ENCODE measurements around the gene FGD4. TPM values are rescaled to one million over a fixed set of nuclear protein-coding genes. Genes with fewer than 3 reads are reported as not detected.

The FGD4 gene
- total RNA-seq, 1 donor from 2014 or later, result 65.5 TPM

DNA sequence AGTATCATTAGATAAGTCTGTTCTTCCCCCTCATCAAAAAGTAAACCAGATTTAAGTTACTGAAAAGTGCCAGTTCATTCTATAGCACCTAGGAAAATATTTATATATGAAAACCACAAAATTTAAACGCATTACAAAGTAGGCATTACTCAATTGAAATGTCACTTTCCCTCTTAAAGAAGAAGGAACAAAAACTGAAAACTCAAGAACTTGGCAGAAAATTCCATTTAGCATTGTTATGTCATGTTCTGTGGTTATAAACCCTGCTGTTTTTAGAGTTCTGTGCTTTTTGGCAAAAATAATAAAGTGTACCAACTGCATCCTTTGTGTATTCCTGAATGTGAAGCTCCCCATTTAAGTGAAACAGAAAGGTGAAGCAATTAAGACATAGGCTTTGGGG lies 3.6 kb downstream of the FGD4 start:
- DNase-seq, result no peak
- intact Hi-C loops (cut with DNase I), result no loop called here
- H3K36me3 ChIP-seq, result no peaks in the 10 kb centered on the region
- no peaks in the 10 kb centered on the region for H3K27me3 ChIP-seq
- H3K4me3 ChIP-seq, result no peak overlapping the region
- TF ChIP-seq, protein P1, sequence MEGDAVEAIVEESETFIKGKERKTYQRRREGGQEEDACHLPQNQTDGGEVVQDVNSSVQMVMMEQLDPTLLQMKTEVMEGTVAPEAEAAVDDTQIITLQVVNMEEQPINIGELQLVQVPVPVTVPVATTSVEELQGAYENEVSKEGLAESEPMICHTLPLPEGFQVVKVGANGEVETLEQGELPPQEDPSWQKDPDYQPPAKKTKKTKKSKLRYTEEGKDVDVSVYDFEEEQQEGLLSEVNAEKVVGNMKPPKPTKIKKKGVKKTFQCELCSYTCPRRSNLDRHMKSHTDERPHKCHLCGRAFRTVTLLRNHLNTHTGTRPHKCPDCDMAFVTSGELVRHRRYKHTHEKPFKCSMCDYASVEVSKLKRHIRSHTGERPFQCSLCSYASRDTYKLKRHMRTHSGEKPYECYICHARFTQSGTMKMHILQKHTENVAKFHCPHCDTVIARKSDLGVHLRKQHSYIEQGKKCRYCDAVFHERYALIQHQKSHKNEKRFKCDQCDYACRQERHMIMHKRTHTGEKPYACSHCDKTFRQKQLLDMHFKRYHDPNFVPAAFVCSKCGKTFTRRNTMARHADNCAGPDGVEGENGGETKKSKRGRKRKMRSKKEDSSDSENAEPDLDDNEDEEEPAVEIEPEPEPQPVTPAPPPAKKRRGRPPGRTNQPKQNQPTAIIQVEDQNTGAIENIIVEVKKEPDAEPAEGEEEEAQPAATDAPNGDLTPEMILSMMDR (IDR thresholded peaks at IDR 0.05), result no peak
- no peak overlapping the region for H3K27ac ChIP-seq
- ATAC-seq, result no peak
- H3K9me3 ChIP-seq, result no peaks in the 10 kb centered on the region
- H3K4me1 ChIP-seq, result peaks cover 7% of the 10 kb centered on the region

DNA sequence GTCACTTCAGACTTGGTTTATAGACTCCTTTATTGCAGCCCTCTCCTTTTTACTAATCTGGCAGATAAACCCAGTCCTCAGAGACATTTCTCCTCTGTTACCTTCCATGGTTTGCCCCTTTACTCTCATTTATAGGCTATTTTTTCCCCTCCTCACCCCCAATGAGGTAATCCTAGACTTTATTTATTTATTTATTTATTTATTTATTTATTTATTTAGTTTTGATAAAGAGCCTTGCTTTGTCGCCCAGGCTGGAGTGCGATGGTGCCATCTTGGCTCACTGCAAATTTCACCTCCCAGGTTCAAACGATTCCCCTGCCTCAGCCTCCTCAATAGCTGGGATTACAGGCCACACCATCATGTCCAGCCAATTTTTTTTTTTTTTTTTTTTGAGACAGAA lies 8.4 kb downstream of the FGD4 start:
- H3K4me1 ChIP-seq, result no peaks in the 10 kb centered on the region
- no peak overlapping the region for H3K4me3 ChIP-seq
- H3K27ac ChIP-seq, result no peak overlapping the region
- intact Hi-C loops (cut with DNase I), result no loop called here
- H3K27me3 ChIP-seq, result no peaks in the 10 kb centered on the region
- no peaks in the 10 kb centered on the region for H3K9me3 ChIP-seq
- TF ChIP-seq, protein P1 (IDR thresholded peaks at IDR 0.05), result no peak
- H3K36me3 ChIP-seq, result no peaks in the 10 kb centered on the region
- ATAC-seq (no peak), DNase-seq (no peak)

DNA sequence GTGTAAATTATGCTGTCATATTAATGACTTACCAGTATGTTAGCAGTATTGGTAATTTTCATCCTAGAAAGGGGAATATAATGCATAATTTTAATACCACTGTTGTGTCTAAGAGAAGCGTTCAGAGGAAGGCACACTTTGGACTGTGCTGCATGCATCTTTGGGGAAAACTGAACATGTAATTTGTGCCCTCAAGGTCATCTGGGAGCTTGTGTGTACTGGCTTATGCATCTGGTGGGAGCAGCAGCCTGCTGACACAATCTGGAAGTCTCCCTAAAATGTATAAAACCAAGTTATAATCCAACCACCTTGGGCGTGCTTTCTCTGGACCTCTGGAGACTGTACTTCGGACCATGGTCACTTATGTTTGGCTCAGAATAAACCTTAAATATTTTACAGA lies 14.1 kb downstream of the FGD4 start:
- TF ChIP-seq, protein P1 (IDR thresholded peaks at IDR 0.05), result no peak
- no peaks in the 10 kb centered on the region for H3K9me3 ChIP-seq
- no peak for DNase-seq
- intact Hi-C loops (cut with DNase I), result no loop called here
- no peaks in the 10 kb centered on the region for H3K4me1 ChIP-seq
- no peak overlapping the region for H3K27ac ChIP-seq
- H3K36me3 ChIP-seq, result no peaks in the 10 kb centered on the region
- H3K27me3 ChIP-seq, result no peaks in the 10 kb centered on the region
- H3K4me3 ChIP-seq, result no peak overlapping the region
- ATAC-seq, result no peak

DNA sequence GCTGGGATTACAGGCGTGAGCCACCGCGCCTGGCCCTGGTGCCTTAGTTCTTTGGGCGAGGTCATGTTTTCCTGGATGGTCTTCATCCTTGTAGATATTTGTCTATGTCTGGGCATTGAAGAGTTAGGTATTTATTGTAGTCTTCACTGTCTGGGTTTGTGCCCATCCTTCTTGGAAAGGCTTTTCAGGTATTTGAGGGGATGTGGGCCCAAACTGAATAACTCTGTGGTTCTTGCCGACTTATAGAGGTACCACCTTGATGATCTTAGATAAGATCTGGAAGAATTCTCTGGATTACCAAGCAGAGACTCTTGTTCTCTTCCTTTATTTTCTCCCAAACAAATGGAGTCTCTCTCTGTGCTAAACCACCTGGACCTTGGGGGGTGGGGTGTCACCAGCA lies 18.9 kb downstream of the FGD4 start:
- Histone ChIP-seq H3K27ac (no peak overlapping the region), H3K9me3 (no peaks in the 10 kb centered on the region), H3K4me1 (peaks cover 17% of the 10 kb centered on the region), H3K4me3 (no peak overlapping the region), H3K36me3 (no peaks in the 10 kb centered on the region), H3K27me3 (no peaks in the 10 kb centered on the region)
- ATAC-seq (no peak), DNase-seq (no peak)
- TF ChIP-seq, protein P1 (IDR thresholded peaks at IDR 0.05), result no peak
- intact Hi-C loops (cut with DNase I), result no loop called here

DNA sequence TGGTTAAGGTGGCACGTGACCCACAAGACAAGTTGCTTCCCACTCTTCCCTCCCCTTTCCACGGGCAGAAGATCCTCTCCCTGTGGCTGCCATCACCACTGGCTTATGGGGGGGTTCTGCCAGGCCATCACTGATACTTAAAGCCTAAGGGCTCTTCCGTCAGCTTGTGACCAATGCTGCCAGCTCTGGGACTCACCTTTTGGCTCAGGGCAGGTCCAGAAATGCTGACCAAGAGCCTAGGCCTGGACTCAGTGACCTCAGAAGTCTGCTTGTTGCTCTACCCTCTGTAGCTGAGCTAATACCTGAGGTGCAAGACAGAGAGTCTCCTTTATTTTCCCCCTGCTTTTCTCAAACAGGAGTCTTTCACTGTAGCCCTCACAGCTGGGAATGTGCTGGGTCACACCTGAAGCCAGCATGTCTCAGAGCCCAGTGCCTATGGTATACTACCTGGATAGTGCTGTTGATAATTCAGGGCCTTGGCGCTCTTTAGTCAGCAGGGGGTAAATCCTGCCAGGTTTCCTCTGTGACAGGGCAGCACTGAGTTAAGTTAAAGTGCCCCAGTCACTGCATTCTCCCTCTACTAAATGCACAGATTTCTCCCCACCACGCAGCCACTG lies 19.7 kb downstream of the FGD4 start:
- intact Hi-C loops (cut with DNase I), result no loop called here
- Histone ChIP-seq H3K4me3 (no peak overlapping the region), H3K9me3 (no peaks in the 10 kb centered on the region), H3K27ac (no peak overlapping the region), H3K4me1 (peaks cover 21% of the 10 kb centered on the region), H3K27me3 (no peaks in the 10 kb centered on the region), H3K36me3 (no peaks in the 10 kb centered on the region)
- DNase-seq (no peak), ATAC-seq (peak; percentile 45)
- TF ChIP-seq, protein P1 (IDR thresholded peaks at IDR 0.05), result no peak

DNA sequence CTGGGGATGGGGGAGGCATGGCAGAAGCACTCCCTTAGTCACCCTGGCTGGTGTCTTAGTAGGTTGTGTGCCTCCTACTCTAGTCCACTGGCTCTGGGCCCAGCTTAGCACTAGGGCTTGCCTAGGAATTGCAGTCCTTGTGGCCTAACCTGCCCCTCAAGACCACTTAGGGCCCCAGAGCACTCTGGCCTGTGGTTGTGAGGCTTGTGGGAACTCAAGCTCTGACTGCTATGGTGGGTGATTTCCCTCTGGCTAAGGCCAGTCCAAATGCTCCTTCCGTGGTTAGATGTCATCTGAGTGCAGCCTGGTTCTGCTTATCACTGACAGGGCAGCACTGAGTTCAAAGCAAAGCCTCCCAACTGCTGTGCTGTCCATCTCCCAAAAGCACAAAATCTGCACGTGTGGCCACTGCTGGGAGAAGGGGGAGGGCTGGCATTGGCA lies 20.2 kb downstream of the FGD4 start:
- TF ChIP-seq, protein P1 (IDR thresholded peaks at IDR 0.05), result no peak
- Histone ChIP-seq H3K9me3 (no peaks in the 10 kb centered on the region), H3K27me3 (no peaks in the 10 kb centered on the region), H3K4me1 (peaks cover 21% of the 10 kb centered on the region), H3K4me3 (no peak overlapping the region), H3K27ac (no peak overlapping the region), H3K36me3 (no peaks in the 10 kb centered on the region)
- DNase-seq (peak; percentile 75), ATAC-seq (peak; percentile 85)
- intact Hi-C loops (cut with DNase I), result no loop called here

Data from upper lobe of right lung (tissue), 1 donor.